Left cardiac atrium (tissue), 4 donors: ENCODE data around the gene GPX3. TPM values are rescaled to one million over a fixed set of nuclear protein-coding genes. Genes with fewer than 3 reads are reported as not detected.

ENCODE experiments used
- ATAC-seq, 2 donors: fragments of 200-7000 bp; cut with Tn5 transposase; one replicate each; pipeline ENCODE4 v1.9.1; 2020; ENCODE audit warnings: mild to moderate bottlenecking in 2 of 2, moderate library complexity in 2 of 2
- DNase-seq: peaks from one replicate; pipeline ENCODE4 v3.0.0-alpha.2; 2020
- intact Hi-C, 2 donors: fragments of 100-400 bp; cut with DNase I; formaldehyde crosslinking; loops; one replicate each; pipeline versions ENCODE4 v1.14.1 to v1.15.1; 2022 to 2023
- total RNA-seq, 2 donors: library from RNA; stranded (reverse); fragmentation: NEBNext Ultra II Directional; extraction: Animal tissue kit (Norgen Biotek cat#: 25700); gene quantifications; one replicate each; pipeline ENCODE4 v1.2.1, GENCODE V29; 2021
- donor health status: DM: no; HTN: yes; CAD: no.
- donor health status: DM: no; HTN: yes; CAD: no; lungs with severe emphysema.
- donor health status: DM: yes; HTN: yes; CAD: no.
- donor health status: Dilated cardiomyopathy.

GPX3 gene
- total RNA-seq, 2 donors from 2014 or later: 1,172 to 1,220 TPM

GRCh38 chr5:151051066-151051930 lies 30.9 kb downstream of the GPX3 start:
- ATAC-seq: peak; percentile 84 to 85
- peak; percentile 88 for DNase-seq
- intact Hi-C loops: loop anchor here in 1 of 2 donors (1.0 to 5.0 kb wide), 3 partner anchors 64 to 186 kb away; no protein-coding TSS in a partner anchor

- ATAC-seq (peak; percentile 15), DNase-seq (no peak)
- intact Hi-C loops: loop anchor here in 1 of 2 donors (1.0 to 5.0 kb wide), 3 partner anchors 63 to 185 kb away; no protein-coding TSS in a partner anchor
Measured at GRCh38 chr5:151051931-151052608, 31.7 kb downstream of the GPX3 start.

GRCh38 chr5:151052836-151053235 lies 32.4 kb downstream of the GPX3 start:
- ATAC-seq (no peak), DNase-seq (no peak)
- intact Hi-C loops: loop anchor here in 1 of 2 donors (5.0 kb wide), 2 partner anchors 109 to 184 kb away; no protein-coding TSS in a partner anchor

GRCh38 chr5:151053796-151054462 lies 33.5 kb downstream of the GPX3 start:
- ATAC-seq: no peak
- no peak for DNase-seq
- intact Hi-C loops: loop anchor here in 1 of 2 donors (5.0 kb wide), 2 partner anchors 108 to 183 kb away; no protein-coding TSS in a partner anchor

GRCh38 chr5:151054709-151055108 lies 34.3 kb downstream of the GPX3 start:
- intact Hi-C loops: loop anchor here in 1 of 2 donors (5.0 kb wide), 2 partner anchors 108 to 183 kb away; no protein-coding TSS in a partner anchor
- DNase-seq (no peak), ATAC-seq (no peak)

- DNase-seq: no peak
- intact Hi-C loops: no loop called here
- no peak for ATAC-seq
Measured at GRCh38 chr5:151055336-151055735, 34.9 kb downstream of the GPX3 start.

- no peak for DNase-seq
- no peak for ATAC-seq
- intact Hi-C loops: no loop called here
Measured at GRCh38 chr5:151056379-151057325, 36.3 kb downstream of the GPX3 start.

GRCh38 chr5:151058301-151058700 lies 37.9 kb downstream of the GPX3 start:
- ATAC-seq (no peak), DNase-seq (no peak)
- intact Hi-C loops: loop anchor here (2.0 kb wide), 2 partner anchors 50 to 54 kb away; no protein-coding TSS in a partner anchor

- peak in 1 of 2 donors; percentile 16 for ATAC-seq
- no peak for DNase-seq
- intact Hi-C loops: loop anchor here (2.0 kb wide), 2 partner anchors 50 to 54 kb away; no protein-coding TSS in a partner anchor
Measured at GRCh38 chr5:151058891-151059489, 38.6 kb downstream of the GPX3 start.

GRCh38 chr5:151060742-151061141 lies 40.4 kb downstream of the GPX3 start:
- intact Hi-C loops: no loop called here
- ATAC-seq: peak; percentile 21 to 24

GRCh38 chr5:151062405-151063141 lies 42.2 kb downstream of the GPX3 start:
- ATAC-seq: no peak

More at GRCh38 chr5:151060742-151061141, 40.4 kb downstream of the GPX3 start:
- DNase-seq: no peak

GRCh38 chr5:151063142-151063989 lies 43.0 kb downstream of the GPX3 start:
- intact Hi-C loops: no loop called here
- DNase-seq (no peak), ATAC-seq (peak; percentile 41 to 76)

More at GRCh38 chr5:151062405-151063141, 42.2 kb downstream of the GPX3 start:
- intact Hi-C loops: no loop called here
- DNase-seq: no peak

- DNase-seq: no peak
- no peak for ATAC-seq
- intact Hi-C loops: no loop called here
Measured at GRCh38 chr5:151064916-151065499, 44.6 kb downstream of the GPX3 start.

- intact Hi-C loops: no loop called here
- no peak for DNase-seq
- no peak for ATAC-seq
Measured at GRCh38 chr5:151065609-151066008, 45.2 kb downstream of the GPX3 start.

- intact Hi-C loops: no loop called here
- DNase-seq (no peak), ATAC-seq (no peak)
Measured at GRCh38 chr5:151066920-151067319, 46.5 kb downstream of the GPX3 start.
